Smooth muscle cell (in vitro differentiated cells): Measurements from ENCODE around the gene ESYT3. TPM values are rescaled to one million over a fixed set of nuclear protein-coding genes. Genes with fewer than 3 reads are reported as not detected.
"Not testable (repeated sequence)": the region's sequence is repeated elsewhere in the genome, so short reads cannot be mapped to it uniquely, and the experiment has no call there.

Experiments
- DNase-seq: peaks from one replicate; lab custom pipeline; 2025; ENCODE audit not compliant: unreplicated experiment; lab: John Stamatoyannopoulos, UW
- H2AFZ ChIP-seq: fragments of 200-600 bp; sonication (generic); 2 replicates; pipeline ENCODE4 v1.6.0; 2016; ENCODE audit warnings: antibody characterized with exemption, low read depth, mild to moderate bottlenecking
- H3F3A ChIP-seq: fragments of 200-600 bp; sonication (generic); 2 replicates; pipeline ENCODE4 v1.6.0; 2017; ENCODE audit warnings: antibody characterized with exemption, low read depth
- H3K27ac ChIP-seq: fragments of 200-600 bp; sonication (generic); 2 replicates; pipeline ENCODE4 v1.5.1; 2016; ENCODE audit warnings: low read depth, mild to moderate bottlenecking
- H3K27me3 ChIP-seq: fragments of 200-600 bp; sonication (generic); 2 replicates; pipeline ENCODE4 v1.6.1; 2016; ENCODE audit warnings: low read depth, mild to moderate bottlenecking
- H3K36me3 ChIP-seq: fragments of 200-600 bp; sonication (generic); 2 replicates; pipeline ENCODE4 v1.5.1; 2016; ENCODE audit warnings: low read depth
- H3K4me1 ChIP-seq: fragments of 200-600 bp; sonication (generic); 2 replicates; pipeline ENCODE4 v1.5.1; 2016; ENCODE audit warnings: low read depth
- H3K4me2 ChIP-seq: fragments of 200-600 bp; sonication (generic); 2 replicates; pipeline ENCODE4 v1.6.0; 2016; ENCODE audit warnings: mild to moderate bottlenecking
- H3K4me3 ChIP-seq: fragments of 200-600 bp; sonication (generic); 2 replicates; pipeline ENCODE4 v1.5.1; 2016; ENCODE audit warnings: mild to moderate bottlenecking
- H3K79me2 ChIP-seq: fragments of 200-600 bp; sonication (generic); 2 replicates; pipeline ENCODE4 v1.6.0; 2016; ENCODE audit warnings: low read depth, mild to moderate bottlenecking
- H3K9ac ChIP-seq: fragments of 200-600 bp; sonication (generic); 2 replicates; pipeline ENCODE4 v1.6.0; 2016; ENCODE audit warnings: low read depth
- H3K9me3 ChIP-seq: fragments of 200-600 bp; sonication (generic); replicated peaks from 2 replicates; pipeline ENCODE4 v1.5.1; 2016; ENCODE audit warnings: low read depth
- H4K20me1 ChIP-seq: fragments of 200-600 bp; sonication (generic); 2 replicates; pipeline ENCODE4 v1.6.0; 2016; ENCODE audit warnings: low read depth
- WGBS: methylation state at CpG from one replicate; pipeline ENCODE4 v1.1.7; 2016; ENCODE audit warnings: low lambda C conversion rate; 5-methylcytosine and 5-hydroxymethylcytosine counted together
- polyA plus RNA-seq: library from polyadenylated mRNA; unstranded; fragments of >200 nt; fragmentation: Nextera tagmentation; extraction: Ambion mirVana; gene quantifications from 2 replicates; pipeline ENCODE4 v1.2.1, GENCODE V29; 2016
- total RNA-seq: library from RNA; depleted of rRNA; stranded (reverse); fragments of >200 nt; gene quantifications from 2 replicates; pipeline ENCODE4 v1.2.3, GENCODE V29; 2014
- TF ChIP-seq, protein P1 (sequence below): fragments of 200-600 bp; sonication (generic); IDR thresholded peaks from 2 replicates; pipeline ENCODE4 v1.5.1; 2017; ENCODE audit warnings: borderline replicate concordance, mild to moderate bottlenecking, antibody characterized with exemption; ENCODE audit not compliant: insufficient read depth, poor library complexity, severe bottlenecking

ESYT3 gene
- total and polyA plus RNA-seq, 2 experiments from 2014 or later: 1.2 to 5.5 TPM

- no peaks in the 10 kb centered on the region for H3K36me3 ChIP-seq
- H4K20me1 ChIP-seq: no peaks in the 10 kb centered on the region
- H2AFZ ChIP-seq: no peak overlapping the region
- no peak overlapping the region for H3K4me2 ChIP-seq
- no peaks in the 10 kb centered on the region for H3K79me2 ChIP-seq
- no peaks in the 10 kb centered on the region for H3K9me3 ChIP-seq
- WGBS: 73% methylated on average over 3 of the region's 3 CpGs
- H3K9ac ChIP-seq: no peak overlapping the region
- no peaks in the 10 kb centered on the region for H3F3A ChIP-seq
- H3K27ac ChIP-seq: no peak overlapping the region
- H3K4me1 ChIP-seq: no peaks in the 10 kb centered on the region
- no peak for DNase-seq
- H3K4me3 ChIP-seq: no peak overlapping the region
- TF ChIP-seq, protein P1, sequence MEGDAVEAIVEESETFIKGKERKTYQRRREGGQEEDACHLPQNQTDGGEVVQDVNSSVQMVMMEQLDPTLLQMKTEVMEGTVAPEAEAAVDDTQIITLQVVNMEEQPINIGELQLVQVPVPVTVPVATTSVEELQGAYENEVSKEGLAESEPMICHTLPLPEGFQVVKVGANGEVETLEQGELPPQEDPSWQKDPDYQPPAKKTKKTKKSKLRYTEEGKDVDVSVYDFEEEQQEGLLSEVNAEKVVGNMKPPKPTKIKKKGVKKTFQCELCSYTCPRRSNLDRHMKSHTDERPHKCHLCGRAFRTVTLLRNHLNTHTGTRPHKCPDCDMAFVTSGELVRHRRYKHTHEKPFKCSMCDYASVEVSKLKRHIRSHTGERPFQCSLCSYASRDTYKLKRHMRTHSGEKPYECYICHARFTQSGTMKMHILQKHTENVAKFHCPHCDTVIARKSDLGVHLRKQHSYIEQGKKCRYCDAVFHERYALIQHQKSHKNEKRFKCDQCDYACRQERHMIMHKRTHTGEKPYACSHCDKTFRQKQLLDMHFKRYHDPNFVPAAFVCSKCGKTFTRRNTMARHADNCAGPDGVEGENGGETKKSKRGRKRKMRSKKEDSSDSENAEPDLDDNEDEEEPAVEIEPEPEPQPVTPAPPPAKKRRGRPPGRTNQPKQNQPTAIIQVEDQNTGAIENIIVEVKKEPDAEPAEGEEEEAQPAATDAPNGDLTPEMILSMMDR: peak; percentile 54
- no peaks in the 10 kb centered on the region for H3K27me3 ChIP-seq
These were observed 8.2 kb upstream of the ESYT3 start for GRCh38 chr3:138426211-138426610.

DNA sequence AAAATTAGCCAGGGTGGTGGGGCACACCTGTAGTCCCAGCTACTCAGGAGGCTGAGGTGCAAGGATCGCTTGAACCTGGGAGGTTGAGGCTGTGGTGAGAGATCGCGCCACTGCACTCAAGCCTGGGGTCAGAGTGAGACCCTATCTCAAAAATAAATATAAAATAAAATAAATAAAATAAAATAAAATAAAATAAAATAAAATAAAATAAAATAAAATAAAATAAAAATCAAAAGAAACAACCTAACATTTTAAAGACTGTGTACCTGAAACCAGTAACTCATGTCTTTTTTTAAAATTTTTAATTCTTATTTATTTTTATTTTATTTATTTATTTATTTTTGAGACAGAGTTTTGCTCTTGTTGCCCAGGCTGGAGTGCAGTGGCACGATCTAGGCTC, 7.7 kb upstream of the ESYT3 start:
- H3F3A ChIP-seq, H3K9ac ChIP-seq, H3K27me3 ChIP-seq, H3K4me2 ChIP-seq, H3K9me3 ChIP-seq, H3K4me1 ChIP-seq, H3K4me3 ChIP-seq, H3K36me3 ChIP-seq, DNase-seq, H2AFZ ChIP-seq, H3K27ac ChIP-seq, H3K79me2 ChIP-seq, H4K20me1 ChIP-seq: not testable (repeated sequence)
- WGBS: 96% methylated on average over 4 of the region's 4 CpGs

- Histone ChIP-seq H3K27ac (no peak overlapping the region), H3K4me1 (peaks cover 2% of the 10 kb centered on the region), H3K4me3 (no peak overlapping the region), H3K36me3 (no peaks in the 10 kb centered on the region), H3K9me3 (no peaks in the 10 kb centered on the region), H3K79me2 (no peaks in the 10 kb centered on the region), H3K9ac (no peak overlapping the region), H3K27me3 (peaks cover 23% of the 10 kb centered on the region), H3K4me2 (no peak overlapping the region), H3F3A (no peaks in the 10 kb centered on the region), H2AFZ (no peak overlapping the region), H4K20me1 (no peaks in the 10 kb centered on the region)
- DNase-seq: no peak
- WGBS: 98% methylated on average over 3 of the region's 3 CpGs
- TF ChIP-seq, protein P1: no peak
These were observed 4.8 kb upstream of the ESYT3 start for GRCh38 chr3:138429665-138430064.

DNA sequence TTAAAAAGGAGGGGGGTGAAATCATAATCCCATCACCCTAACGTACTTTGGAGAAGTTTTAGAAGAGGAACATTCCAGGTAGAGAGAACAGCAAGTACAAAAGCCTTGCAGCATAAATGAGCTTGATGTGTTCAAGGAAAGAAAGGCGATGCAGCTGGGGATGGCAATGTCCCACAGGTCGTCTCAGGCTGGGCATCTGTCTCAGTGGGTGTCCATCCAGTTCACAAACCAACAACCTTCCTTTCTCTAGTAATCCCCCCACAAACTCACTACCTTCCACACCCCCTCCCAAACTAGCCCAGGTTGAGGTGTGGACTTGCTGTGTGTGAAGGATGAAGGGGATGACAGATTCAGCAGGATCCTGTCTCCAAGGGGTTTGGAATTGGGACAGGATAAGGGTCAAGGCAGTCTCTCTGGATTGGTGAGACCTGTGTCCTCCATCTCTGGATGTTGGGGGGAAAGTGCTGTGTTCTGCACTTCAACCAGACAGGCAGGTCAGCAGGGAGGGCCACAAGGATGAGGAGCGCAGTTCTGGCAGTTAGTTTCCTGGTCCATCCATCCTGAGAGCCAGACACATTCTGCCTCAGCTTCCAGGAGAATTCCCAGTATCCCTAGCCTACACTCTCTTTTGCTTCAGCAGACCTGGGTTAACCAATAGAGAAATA, 1.7 kb upstream of the ESYT3 start:
- H2AFZ ChIP-seq: no peak overlapping the region
- H3K36me3 ChIP-seq: no peaks in the 10 kb centered on the region
- no peaks in the 10 kb centered on the region for H3F3A ChIP-seq
- H3K27ac ChIP-seq: no peak overlapping the region
- H3K9ac ChIP-seq: no peak overlapping the region
- no peak overlapping the region for H3K4me2 ChIP-seq
- TF ChIP-seq, protein P1: no peak
- DNase-seq: no peak
- H4K20me1 ChIP-seq: no peaks in the 10 kb centered on the region
- peaks cover 4% of the 10 kb centered on the region for H3K4me1 ChIP-seq
- WGBS: 96% methylated on average over 4 of the region's 4 CpGs
- H3K79me2 ChIP-seq: no peaks in the 10 kb centered on the region
- H3K9me3 ChIP-seq: no peaks in the 10 kb centered on the region
- no peak overlapping the region for H3K4me3 ChIP-seq
- peaks cover 44% of the 10 kb centered on the region for H3K27me3 ChIP-seq
